Ishikawa (cell line): ENCODE results near the gene AP4E1.

Experiments
- CREB1 ChIP-seq: IDR thresholded peaks from 2 replicates; pipeline ENCODE4 v1.6.1; 2012; ENCODE audit warnings: low read depth
- EP300 ChIP-seq: IDR thresholded peaks from 2 replicates; pipeline ENCODE4 v1.6.1; 2012; ENCODE audit warnings: borderline replicate concordance
- FOXM1 ChIP-seq: IDR thresholded peaks from 2 replicates; pipeline ENCODE4 v1.6.1; 2012; ENCODE audit warnings: low read depth, borderline replicate concordance
- MAX ChIP-seq: IDR thresholded peaks from 2 replicates; pipeline ENCODE4 v1.6.1; 2012
- RAD21 ChIP-seq: IDR thresholded peaks from 2 replicates; pipeline ENCODE4 v1.6.1; 2012; ENCODE audit warnings: low read depth
- REST ChIP-seq: IDR thresholded peaks from 2 replicates; pipeline ENCODE4 v1.6.1; 2012; ENCODE audit warnings: low read depth, mild to moderate bottlenecking
- TAF1 ChIP-seq: IDR thresholded peaks from 2 replicates; pipeline ENCODE4 v1.6.1; 2012; ENCODE audit warnings: low read depth, mild to moderate bottlenecking
- USF1 ChIP-seq: IDR thresholded peaks from 2 replicates; pipeline ENCODE4 v1.6.1; 2012
- YY1 ChIP-seq: IDR thresholded peaks from 2 replicates; pipeline ENCODE4 v1.6.1; 2012; ENCODE audit warnings: low read depth
- ZBTB7A ChIP-seq: IDR thresholded peaks from 2 replicates; pipeline ENCODE4 v1.6.1; 2012; ENCODE audit warnings: low read depth

GRCh38 chr15:50953302-50953701 is 44.8 kb downstream of the AP4E1 start:
- TF ChIP-seq TAF1 (no peak), RAD21 (no peak), MAX (no peak), REST (no peak), EP300 (no peak), CREB1 (no peak), ZBTB7A (no peak), YY1 (no peak), USF1 (no peak), FOXM1 (no peak)
